ENCODE data around the gene HERPUD1.

- no peak for TF ChIP-seq CREM (CRISPR knock-in tag; IDR thresholded peaks at IDR 0.05)
- TF ChIP-seq, protein P1, sequence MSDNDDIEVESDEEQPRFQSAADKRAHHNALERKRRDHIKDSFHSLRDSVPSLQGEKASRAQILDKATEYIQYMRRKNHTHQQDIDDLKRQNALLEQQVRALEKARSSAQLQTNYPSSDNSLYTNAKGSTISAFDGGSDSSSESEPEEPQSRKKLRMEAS (CRISPR knock-in tag; IDR thresholded peaks at IDR 0.05): no peak
- TF ChIP-seq, protein P2, sequence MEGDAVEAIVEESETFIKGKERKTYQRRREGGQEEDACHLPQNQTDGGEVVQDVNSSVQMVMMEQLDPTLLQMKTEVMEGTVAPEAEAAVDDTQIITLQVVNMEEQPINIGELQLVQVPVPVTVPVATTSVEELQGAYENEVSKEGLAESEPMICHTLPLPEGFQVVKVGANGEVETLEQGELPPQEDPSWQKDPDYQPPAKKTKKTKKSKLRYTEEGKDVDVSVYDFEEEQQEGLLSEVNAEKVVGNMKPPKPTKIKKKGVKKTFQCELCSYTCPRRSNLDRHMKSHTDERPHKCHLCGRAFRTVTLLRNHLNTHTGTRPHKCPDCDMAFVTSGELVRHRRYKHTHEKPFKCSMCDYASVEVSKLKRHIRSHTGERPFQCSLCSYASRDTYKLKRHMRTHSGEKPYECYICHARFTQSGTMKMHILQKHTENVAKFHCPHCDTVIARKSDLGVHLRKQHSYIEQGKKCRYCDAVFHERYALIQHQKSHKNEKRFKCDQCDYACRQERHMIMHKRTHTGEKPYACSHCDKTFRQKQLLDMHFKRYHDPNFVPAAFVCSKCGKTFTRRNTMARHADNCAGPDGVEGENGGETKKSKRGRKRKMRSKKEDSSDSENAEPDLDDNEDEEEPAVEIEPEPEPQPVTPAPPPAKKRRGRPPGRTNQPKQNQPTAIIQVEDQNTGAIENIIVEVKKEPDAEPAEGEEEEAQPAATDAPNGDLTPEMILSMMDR (IDR thresholded peaks at IDR 0.05): no peak
Observed at GRCh38 chr16:56987692-56988091, 55.8 kb downstream of the HERPUD1 start.

All from WTC11 (cell line).